WTC11 (cell line): ENCODE results near the gene CARD11.

Experiments used
- CTCF ChIP-seq: fragments of 200-600 bp; IDR thresholded peaks from 2 replicates; pipeline ENCODE4 v1.8.0; 2022; ENCODE audit warnings: antibody characterized with exemption
- MAX ChIP-seq: sonication (generic); formaldehyde crosslinking; IDR thresholded peaks from 2 replicates; pipeline ENCODE4 v1.8.0; 2022; ENCODE audit warnings: mild to moderate bottlenecking, missing genetic modification reagents
- NFYB ChIP-seq: sonication (generic); formaldehyde crosslinking; conservative IDR thresholded peaks from 2 replicates; pipeline ENCODE4 v1.8.0; 2022; ENCODE audit warnings: low read depth, missing genetic modification reagents
- NR1H2 ChIP-seq: sonication (generic); formaldehyde crosslinking; IDR thresholded peaks from 2 replicates; pipeline ENCODE4 v1.9.0; 2021; ENCODE audit warnings: mild to moderate bottlenecking, moderate library complexity, missing genetic modification reagents
- NR3C1 ChIP-seq: sonication (generic); formaldehyde crosslinking; conservative IDR thresholded peaks from 2 replicates; pipeline ENCODE4 v1.8.1; 2023; ENCODE audit warnings: low read depth, mild to moderate bottlenecking, missing genetic modification reagents
- TCF7 ChIP-seq: sonication (generic); formaldehyde crosslinking; IDR thresholded peaks from 2 replicates; pipeline ENCODE4 v1.8.0; 2022; ENCODE audit warnings: mild to moderate bottlenecking, low read depth, missing genetic modification reagents, moderate library complexity
- ZNF317 ChIP-seq: sonication (generic); formaldehyde crosslinking; IDR thresholded peaks from 2 replicates; pipeline ENCODE4 v1.8.1; 2023; ENCODE audit warnings: low read depth, mild to moderate bottlenecking, moderate library complexity, missing genetic modification reagents, borderline replicate concordance

GRCh38 chr7:3003936-3004335 lies 39.7 kb downstream of the CARD11 start:
- no peak for TF ChIP-seq CTCF
- no peak for TF ChIP-seq NR1H2 (CRISPR knock-in tag)
- TF ChIP-seq MAX (CRISPR knock-in tag), result no peak
- TF ChIP-seq ZNF317 (CRISPR knock-in tag), result no peak
- TF ChIP-seq TCF7 (CRISPR knock-in tag), result no peak
- TF ChIP-seq NFYB, result no peak
- no peak for TF ChIP-seq NR3C1 (CRISPR knock-in tag)
